SK-N-SH (cell line): Measurements from ENCODE around the gene TCEA2. TPM values are rescaled to one million over a fixed set of nuclear protein-coding genes. Genes with fewer than 3 reads are reported as not detected.

Experiments used
- CTCF ChIA-PET: fragments of 300-600, 350-600 bp; formaldehyde crosslinking; extraction: SDS; loops from one replicate; lab custom pipeline; 2021; lab: Yijun Ruan, JAX
- POLR2A ChIA-PET: fragments of 350-600 bp; sonication (Branson Sonifier 250); formaldehyde crosslinking; extraction: SDS; loops from one replicate; lab custom pipeline; 2020; ENCODE audit warnings: antibody characterized with exemption, inconsistent platforms; lab: Yijun Ruan, JAX
- DNase-seq: peaks from one replicate; pipeline ENCODE4 v3.0.0; 2012
- H2AFZ ChIP-seq: fragments of 200-600 bp; sonication (generic); 2 replicates; pipeline ENCODE4 v1.8.1; 2016; ENCODE audit warnings: antibody characterized with exemption, mild to moderate bottlenecking, low read depth
- H3F3A ChIP-seq: fragments of 200-600 bp; sonication (generic); replicated peaks from 2 replicates; pipeline ENCODE3; 2016; ENCODE audit warnings: antibody characterized with exemption, mild to moderate bottlenecking; ENCODE audit not compliant: insufficient read depth
- H3K27ac ChIP-seq, 2 experiments: fragments of 200-500 bp in 1 of 2; fragments of 200-600 bp in 1 of 2; sonication (Bioruptor generic) in 1 of 2; sonication (generic), shearing (Covaris generic) in 1 of 2; 2 replicates each; pipeline versions ENCODE4 v1.5.1 to v1.6.1; 2014 to 2016; ENCODE audit warnings: low read depth in 2 of 2, inconsistent platforms in 1 of 2, low read length in 1 of 2, mild to moderate bottlenecking in 1 of 2, mixed read lengths in 1 of 2
- H3K27me3 ChIP-seq: fragments of 200-600 bp; sonication (generic), shearing (Covaris generic); 2 replicates; pipeline ENCODE4 v1.6.1; 2016; ENCODE audit warnings: mixed run types; ENCODE audit not compliant: insufficient read depth
- H3K36me3 ChIP-seq, 2 experiments: fragments of 200-500 bp in 1 of 2; fragments of 200-600 bp in 1 of 2; sonication (Bioruptor generic) in 1 of 2; sonication (generic) in 1 of 2; replicated peaks in 1 of 2; 2 replicates each; pipeline versions ENCODE3 to v1.5.1; 2014 to 2016; ENCODE audit warnings: low read length in 1 of 2, mild to moderate bottlenecking in 1 of 2; ENCODE audit not compliant: insufficient read depth in 2 of 2, control insufficient read depth in 1 of 2
- H3K4me1 ChIP-seq, 2 experiments: fragments of 200-500 bp in 1 of 2; fragments of 200-600 bp in 1 of 2; sonication (Bioruptor generic) in 1 of 2; sonication (generic), shearing (Covaris generic) in 1 of 2; 2 replicates each; pipeline versions ENCODE4 v1.5.1 to v1.6.1; 2014 to 2016; ENCODE audit warnings: low read depth in 1 of 2, low read length in 1 of 2, mixed run types in 1 of 2; ENCODE audit not compliant: insufficient read depth in 2 of 2, control insufficient read depth in 1 of 2
- H3K4me2 ChIP-seq: fragments of 200-600 bp; sonication (generic), shearing (Covaris generic); 2 replicates; pipeline ENCODE4 v1.6.1; 2017; ENCODE audit warnings: mixed run types
- H3K4me3 ChIP-seq, 2 experiments: fragments of 200-500 bp in 1 of 2; fragments of 200-600 bp in 1 of 2; sonication (Bioruptor generic) in 1 of 2; sonication (generic), shearing (Covaris generic) in 1 of 2; 2 replicates each; pipeline versions ENCODE4 v1.5.1 to v1.8.1; 2014 to 2016; ENCODE audit warnings: low read depth in 2 of 2, inconsistent platforms in 1 of 2, low read length in 1 of 2, mild to moderate bottlenecking in 1 of 2, mixed read lengths in 1 of 2, moderate library complexity in 1 of 2
- H3K79me2 ChIP-seq: fragments of 200-600 bp; sonication (generic); 2 replicates; pipeline ENCODE4 v1.8.1; 2017; ENCODE audit warnings: mild to moderate bottlenecking; ENCODE audit not compliant: insufficient read depth
- H3K9ac ChIP-seq: fragments of 200-600 bp; sonication (generic); 2 replicates; pipeline ENCODE4 v1.6.1; 2017; ENCODE audit warnings: mixed run types
- H3K9me2 ChIP-seq: fragments of 200-600 bp; sonication (generic); 2 replicates; pipeline ENCODE4 v1.6.1; 2017; ENCODE audit warnings: mixed run types
- H3K9me3 ChIP-seq: fragments of 200-600 bp; sonication (generic); 2 replicates; pipeline ENCODE4 v1.6.1; 2017; ENCODE audit warnings: mixed run types, mild to moderate bottlenecking, moderate library complexity
- H4K20me1 ChIP-seq: fragments of 200-600 bp; sonication (generic); 2 replicates; pipeline ENCODE4 v1.6.1; 2017; ENCODE audit warnings: mild to moderate bottlenecking, mixed run types; ENCODE audit not compliant: insufficient read depth
- CHD2 ChIP-seq: fragments of 150-350 bp; IDR thresholded peaks from 2 replicates; pipeline ENCODE4 v1.6.1; 2018; ENCODE audit warnings: low read length; ENCODE audit not compliant: partially characterized antibody
- EZH2phosphoT487 ChIP-seq: fragments of 200-600 bp; sonication (generic); IDR thresholded peaks from 2 replicates; pipeline ENCODE4 v1.6.1; 2017; ENCODE audit warnings: low read depth, mixed run types, mild to moderate bottlenecking, antibody characterized with exemption, moderate library complexity, borderline replicate concordance
- FOXJ3 ChIP-seq: sonication (generic); formaldehyde crosslinking; IDR thresholded peaks from 2 replicates; pipeline ENCODE4 v1.5.1; 2020; ENCODE audit warnings: mild to moderate bottlenecking, missing genetic modification reagents
- FOXM1 ChIP-seq: IDR thresholded peaks from 2 replicates; pipeline ENCODE4 v1.4.0; 2012; ENCODE audit warnings: low read depth, mild to moderate bottlenecking
- GABPA ChIP-seq: IDR thresholded peaks from 2 replicates; pipeline ENCODE4 v1.4.0; 2012; ENCODE audit warnings: low read depth, mild to moderate bottlenecking
- GATA2 ChIP-seq: sonication (generic); formaldehyde crosslinking; IDR thresholded peaks from 2 replicates; pipeline ENCODE4 v1.5.0; 2020; ENCODE audit warnings: mild to moderate bottlenecking, missing genetic modification reagents
- MAX ChIP-seq: IDR thresholded peaks from 2 replicates; pipeline ENCODE4 v1.4.0; 2012; ENCODE audit warnings: low read depth
- MEF2A ChIP-seq: IDR thresholded peaks from 2 replicates; pipeline ENCODE4 v1.4.0; 2012; ENCODE audit warnings: low read depth, borderline replicate concordance
- MXI1 ChIP-seq: IDR thresholded peaks from 2 replicates; pipeline ENCODE4 v1.6.1; 2012; ENCODE audit warnings: mild to moderate bottlenecking, low read depth, low read length, improper control_type of control experiment
- NFIC ChIP-seq: IDR thresholded peaks from 2 replicates; pipeline ENCODE4 v1.4.0; 2012; ENCODE audit warnings: borderline replicate concordance
- POLR2AphosphoS5 ChIP-seq: IDR thresholded peaks from 2 replicates; pipeline ENCODE4 v1.6.1; 2012; ENCODE audit warnings: low read depth, low read length
- RXRA ChIP-seq: IDR thresholded peaks from 2 replicates; pipeline ENCODE4 v1.4.0; 2012; ENCODE audit warnings: low read depth, mild to moderate bottlenecking, borderline replicate concordance
- TAF1 ChIP-seq: IDR thresholded peaks from 2 replicates; pipeline ENCODE4 v1.6.1; 2012; ENCODE audit warnings: low read depth, mild to moderate bottlenecking, low read length, moderate library complexity, borderline replicate concordance
- TEAD4 ChIP-seq: IDR thresholded peaks from 2 replicates; pipeline ENCODE4 v1.4.0; 2012; ENCODE audit warnings: mild to moderate bottlenecking, borderline replicate concordance; ENCODE audit not compliant: insufficient read depth
- YY1 ChIP-seq: IDR thresholded peaks from 2 replicates; pipeline ENCODE4 v1.4.0; 2012; ENCODE audit warnings: low read depth, mild to moderate bottlenecking
- WGBS: methylation state at CpG from one replicate; pipeline ENCODE4 v1.1.6; 2017; ENCODE audit warnings: low lambda C conversion rate; 5-methylcytosine and 5-hydroxymethylcytosine counted together
- polyA plus RNA-seq, 3 experiments: library from polyadenylated mRNA; depleted of rRNA; stranded (reverse); fragments of >200 nt; gene quantifications; 2 replicates each; pipeline ENCODE4 v1.2.3, GENCODE V29; 2012
- TF ChIP-seq, protein P1 (sequence below): IDR thresholded peaks from 2 replicates; pipeline ENCODE4 v1.4.0; 2012; ENCODE audit warnings: low read depth, borderline replicate concordance
- TF ChIP-seq, protein P2 (sequence below): fragments of 200-600 bp; sonication (generic); IDR thresholded peaks from 2 replicates; pipeline ENCODE4 v1.6.1; 2017; ENCODE audit warnings: antibody characterized with exemption, mild to moderate bottlenecking, moderate library complexity
- TF ChIP-seq, protein P3 (sequence below): fragments of 150-350 bp; IDR thresholded peaks from 2 replicates; pipeline ENCODE4 v1.6.1; 2016; ENCODE audit warnings: mild to moderate bottlenecking, low read depth, low read length
- TF ChIP-seq, protein P4 (sequence below): IDR thresholded peaks from 2 replicates; pipeline ENCODE4 v1.4.0; 2012; ENCODE audit warnings: low read depth, borderline replicate concordance

Gene TCEA2
- polyA plus RNA-seq, 1 of the 3 experiments (the other 2 are of a cell fraction) = 98.9 TPM

DNA sequence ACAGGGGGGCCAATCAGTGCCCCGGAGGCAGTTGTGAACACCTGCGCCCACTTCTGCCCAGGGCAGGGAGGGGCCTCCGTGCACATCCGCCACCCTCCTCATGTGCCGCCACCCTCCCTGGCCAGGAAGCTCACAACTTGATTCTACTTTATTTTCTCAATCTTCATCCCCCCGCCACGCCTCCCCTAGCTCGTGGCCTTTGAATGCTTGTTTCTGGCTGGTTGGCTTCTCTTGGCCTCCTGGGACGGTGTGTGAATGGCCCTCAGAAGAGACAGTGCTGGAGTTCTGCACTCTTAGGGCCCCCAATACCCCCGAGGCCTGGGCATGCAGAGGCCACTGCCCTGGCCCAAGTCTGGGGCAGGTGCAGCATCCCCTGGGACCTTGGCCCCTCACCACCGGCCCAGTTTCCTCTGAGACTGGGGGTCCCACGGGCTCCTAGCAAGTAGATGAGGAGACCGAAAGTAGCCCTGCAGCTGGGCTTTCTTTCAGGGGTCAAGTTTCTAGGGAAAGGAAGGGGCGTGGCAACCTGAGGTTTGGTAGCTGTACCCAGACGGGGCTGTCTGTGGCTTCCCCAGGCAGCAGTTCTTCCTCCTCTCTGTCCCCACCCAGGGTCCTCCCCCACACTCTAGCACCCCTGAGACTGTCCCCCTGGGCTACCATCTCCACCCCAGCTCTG is 15.0 kb downstream of the TCEA2 start:
- CTCF ChIA-PET = interaction anchor here (1.1 to 12.9 kb wide), 7 partner anchors 8 to 97 kb away, joined by 3 to 252 read pairs (median 5); partner anchors contain the start of genes NPBWR2 and PRPF6

More for the DNA sequence above, 15.0 kb downstream of the TCEA2 start:
- Histone ChIP-seq H3K4me3 (peak overlapping the region in 1 of 2 experiments; percentile 80; a peak in 1 of 4 replicates), H3K4me1 (peaks cover 13 to 25% of the 10 kb centered on the region in 2 experiments; a peak in 3 of 4 replicates), H3F3A (peaks cover 14% of the 10 kb centered on the region), H3K27ac (no peak overlapping the region), H3K79me2 (no peaks in the 10 kb centered on the region), H3K36me3 (peaks cover 0 to 9% of the 10 kb centered on the region in 2 experiments), H3K9ac (no peak overlapping the region), H3K9me3 (no peaks in the 10 kb centered on the region), H3K27me3 (no peaks in the 10 kb centered on the region), H3K4me2 (peak overlapping the region; percentile 99), H4K20me1 (no peaks in the 10 kb centered on the region), H3K9me2 (no peaks in the 10 kb centered on the region)
- POLR2A ChIA-PET = no interaction called here
- 86% methylated on average over 14 of the region's 15 CpGs for WGBS
- DNase-seq = no peak
- TF ChIP-seq MAX = no peak
- TF ChIP-seq, protein P1, sequence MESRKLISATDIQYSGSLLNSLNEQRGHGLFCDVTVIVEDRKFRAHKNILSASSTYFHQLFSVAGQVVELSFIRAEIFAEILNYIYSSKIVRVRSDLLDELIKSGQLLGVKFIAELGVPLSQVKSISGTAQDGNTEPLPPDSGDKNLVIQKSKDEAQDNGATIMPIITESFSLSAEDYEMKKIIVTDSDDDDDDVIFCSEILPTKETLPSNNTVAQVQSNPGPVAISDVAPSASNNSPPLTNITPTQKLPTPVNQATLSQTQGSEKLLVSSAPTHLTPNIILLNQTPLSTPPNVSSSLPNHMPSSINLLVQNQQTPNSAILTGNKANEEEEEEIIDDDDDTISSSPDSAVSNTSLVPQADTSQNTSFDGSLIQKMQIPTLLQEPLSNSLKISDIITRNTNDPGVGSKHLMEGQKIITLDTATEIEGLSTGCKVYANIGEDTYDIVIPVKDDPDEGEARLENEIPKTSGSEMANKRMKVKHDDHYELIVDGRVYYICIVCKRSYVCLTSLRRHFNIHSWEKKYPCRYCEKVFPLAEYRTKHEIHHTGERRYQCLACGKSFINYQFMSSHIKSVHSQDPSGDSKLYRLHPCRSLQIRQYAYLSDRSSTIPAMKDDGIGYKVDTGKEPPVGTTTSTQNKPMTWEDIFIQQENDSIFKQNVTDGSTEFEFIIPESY = no peak
- TF ChIP-seq POLR2AphosphoS5 = no peak
- no peak for TF ChIP-seq YY1
- TF ChIP-seq TAF1 = no peak
- TF ChIP-seq, protein P2, sequence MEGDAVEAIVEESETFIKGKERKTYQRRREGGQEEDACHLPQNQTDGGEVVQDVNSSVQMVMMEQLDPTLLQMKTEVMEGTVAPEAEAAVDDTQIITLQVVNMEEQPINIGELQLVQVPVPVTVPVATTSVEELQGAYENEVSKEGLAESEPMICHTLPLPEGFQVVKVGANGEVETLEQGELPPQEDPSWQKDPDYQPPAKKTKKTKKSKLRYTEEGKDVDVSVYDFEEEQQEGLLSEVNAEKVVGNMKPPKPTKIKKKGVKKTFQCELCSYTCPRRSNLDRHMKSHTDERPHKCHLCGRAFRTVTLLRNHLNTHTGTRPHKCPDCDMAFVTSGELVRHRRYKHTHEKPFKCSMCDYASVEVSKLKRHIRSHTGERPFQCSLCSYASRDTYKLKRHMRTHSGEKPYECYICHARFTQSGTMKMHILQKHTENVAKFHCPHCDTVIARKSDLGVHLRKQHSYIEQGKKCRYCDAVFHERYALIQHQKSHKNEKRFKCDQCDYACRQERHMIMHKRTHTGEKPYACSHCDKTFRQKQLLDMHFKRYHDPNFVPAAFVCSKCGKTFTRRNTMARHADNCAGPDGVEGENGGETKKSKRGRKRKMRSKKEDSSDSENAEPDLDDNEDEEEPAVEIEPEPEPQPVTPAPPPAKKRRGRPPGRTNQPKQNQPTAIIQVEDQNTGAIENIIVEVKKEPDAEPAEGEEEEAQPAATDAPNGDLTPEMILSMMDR = no peak
- TF ChIP-seq EZH2phosphoT487 = no peak
- TF ChIP-seq RXRA = no peak
- no peak for TF ChIP-seq GATA2 (CRISPR knock-in tag)
- no peak for TF ChIP-seq GABPA
- no peak for TF ChIP-seq MEF2A
- TF ChIP-seq NFIC = no peak
- TF ChIP-seq CHD2 = no peak
- no peak for TF ChIP-seq FOXJ3 (CRISPR knock-in tag)
- TF ChIP-seq, protein P3, sequence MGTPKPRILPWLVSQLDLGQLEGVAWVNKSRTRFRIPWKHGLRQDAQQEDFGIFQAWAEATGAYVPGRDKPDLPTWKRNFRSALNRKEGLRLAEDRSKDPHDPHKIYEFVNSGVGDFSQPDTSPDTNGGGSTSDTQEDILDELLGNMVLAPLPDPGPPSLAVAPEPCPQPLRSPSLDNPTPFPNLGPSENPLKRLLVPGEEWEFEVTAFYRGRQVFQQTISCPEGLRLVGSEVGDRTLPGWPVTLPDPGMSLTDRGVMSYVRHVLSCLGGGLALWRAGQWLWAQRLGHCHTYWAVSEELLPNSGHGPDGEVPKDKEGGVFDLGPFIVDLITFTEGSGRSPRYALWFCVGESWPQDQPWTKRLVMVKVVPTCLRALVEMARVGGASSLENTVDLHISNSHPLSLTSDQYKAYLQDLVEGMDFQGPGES = no peak
- no peak for TF ChIP-seq MXI1
- no peak for TF ChIP-seq TEAD4
- no peak for TF ChIP-seq FOXM1
- TF ChIP-seq, protein P4, sequence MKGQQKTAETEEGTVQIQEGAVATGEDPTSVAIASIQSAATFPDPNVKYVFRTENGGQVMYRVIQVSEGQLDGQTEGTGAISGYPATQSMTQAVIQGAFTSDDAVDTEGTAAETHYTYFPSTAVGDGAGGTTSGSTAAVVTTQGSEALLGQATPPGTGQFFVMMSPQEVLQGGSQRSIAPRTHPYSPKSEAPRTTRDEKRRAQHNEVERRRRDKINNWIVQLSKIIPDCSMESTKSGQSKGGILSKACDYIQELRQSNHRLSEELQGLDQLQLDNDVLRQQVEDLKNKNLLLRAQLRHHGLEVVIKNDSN = no peak
- TF ChIP-seq, all 33 proteins: peak for 0
- no peak overlapping the region for H2AFZ ChIP-seq
